IMR-90 (cell line): ENCODE measurements around the gene TCP1. TPM values are rescaled to one million over a fixed set of nuclear protein-coding genes. Genes with fewer than 3 reads are reported as not detected.
"Not testable (repeated sequence)": the region's sequence is repeated elsewhere in the genome, so short reads cannot be mapped to it uniquely, and the experiment has no call there.

ENCODE experiments used
- ATAC-seq: fragments of 200-7000 bp; cut with Tn5 transposase; 2 replicates; pipeline ENCODE4 v1.9.1; 2020; ENCODE audit warnings: low read depth, mild to moderate bottlenecking, moderate library complexity
- BruUV-seq: library from RNA; stranded (reverse); fragments of 400-500 nt; replicated peaks from 2 replicates; lab custom pipeline; 2021; lab: Mats Ljungman, UMichigan
- CTCF ChIA-PET: fragments of 300-600 bp; formaldehyde crosslinking; extraction: SDS; loops from one replicate; lab custom pipeline; 2021; ENCODE audit warnings: antibody characterized with exemption; lab: Yijun Ruan, JAX
- POLR2A ChIA-PET: fragments of 300-600 bp; sonication (Branson Sonifier 250); formaldehyde crosslinking; loops from one replicate; lab custom pipeline; 2022; ENCODE audit warnings: antibody characterized with exemption; ENCODE audit not compliant: unreplicated experiment; lab: Charles Lee
- DNase-seq: peaks from one replicate; pipeline ENCODE4 v3.0.0; 2013
- H2AFZ ChIP-seq: replicated peaks from 2 replicates; pipeline ENCODE3; 2013; ENCODE audit warnings: low read length, mild to moderate bottlenecking; ENCODE audit not compliant: poor library complexity
- H2AK5ac ChIP-seq: 2 replicates; pipeline ENCODE4 v1.6.1; 2013; ENCODE audit warnings: low read depth, low read length, inconsistent platforms
- H2AK9ac ChIP-seq: replicated peaks from 2 replicates; pipeline ENCODE3; 2013; ENCODE audit warnings: mild to moderate bottlenecking, low read depth, low read length, moderate library complexity; ENCODE audit not compliant: poor library complexity
- H2BK120ac ChIP-seq: 2 replicates; pipeline ENCODE4 v1.6.1; 2013; ENCODE audit warnings: low read depth, low read length, inconsistent platforms
- H2BK15ac ChIP-seq: 3 replicates; pipeline ENCODE4 v1.6.1; 2013; ENCODE audit warnings: low read depth, low read length, inconsistent platforms
- H2BK20ac ChIP-seq: 2 replicates; pipeline ENCODE4 v1.6.1; 2013; ENCODE audit warnings: low read depth, mild to moderate bottlenecking, inconsistent platforms, low read length, moderate library complexity
- H2BK5ac ChIP-seq: 2 replicates; pipeline ENCODE4 v1.6.1; 2013; ENCODE audit warnings: mild to moderate bottlenecking, low read depth, low read length, inconsistent platforms; ENCODE audit not compliant: poor library complexity, severe bottlenecking
- H3K14ac ChIP-seq: replicated peaks from 2 replicates; pipeline ENCODE4 v1.6.1; 2013; ENCODE audit warnings: low read depth, low read length, inconsistent platforms
- H3K18ac ChIP-seq: 2 replicates; pipeline ENCODE4 v1.6.1; 2013; ENCODE audit warnings: low read depth, low read length, control low read depth
- H3K23ac ChIP-seq: 2 replicates; pipeline ENCODE4 v1.6.1; 2013; ENCODE audit warnings: low read depth, low read length, inconsistent platforms
- H3K27ac ChIP-seq: 2 replicates; pipeline ENCODE4 v1.5.1; 2013; ENCODE audit warnings: mild to moderate bottlenecking, control low read depth, low read length; ENCODE audit not compliant: insufficient read depth
- H3K27me3 ChIP-seq: 2 replicates; pipeline ENCODE4 v1.6.1; 2013; ENCODE audit warnings: low read length; ENCODE audit not compliant: control insufficient read depth, insufficient read depth
- H3K36me3 ChIP-seq: 2 replicates; pipeline ENCODE4 v1.6.1; 2013; ENCODE audit warnings: low read length, mixed read lengths; ENCODE audit not compliant: control insufficient read depth, insufficient read depth
- H3K4ac ChIP-seq: 2 replicates; pipeline ENCODE4 v1.6.1; 2013; ENCODE audit warnings: low read depth, low read length, inconsistent platforms
- H3K4me1 ChIP-seq: 2 replicates; pipeline ENCODE4 v1.6.1; 2013; ENCODE audit warnings: low read length, mixed read lengths; ENCODE audit not compliant: control insufficient read depth, insufficient read depth
- H3K4me2 ChIP-seq: 2 replicates; pipeline ENCODE4 v1.6.1; 2013; ENCODE audit warnings: low read depth, mild to moderate bottlenecking, control low read depth, low read length, moderate library complexity
- H3K4me3 ChIP-seq: 2 replicates; pipeline ENCODE4 v1.5.1; 2013; ENCODE audit warnings: low read depth, mild to moderate bottlenecking, control low read depth, low read length, moderate library complexity; ENCODE audit not compliant: insufficient read depth
- H3K56ac ChIP-seq: 2 replicates; pipeline ENCODE4 v1.6.1; 2013; ENCODE audit warnings: low read length, inconsistent platforms; ENCODE audit not compliant: insufficient read depth; ENCODE audit errors: extremely low read depth
- H3K79me1 ChIP-seq, 2 experiments: 2 replicates each; pipeline ENCODE4 v1.6.1; 2013; ENCODE audit warnings: low read length in 2 of 2, inconsistent platforms in 1 of 2, low read depth in 1 of 2
- H3K9ac ChIP-seq: 2 replicates; pipeline ENCODE4 v1.6.1; 2013; ENCODE audit warnings: low read depth, low read length, control low read depth
- H3K9me1 ChIP-seq: 2 replicates; pipeline ENCODE4 v1.6.1; 2013; ENCODE audit warnings: low read length, inconsistent platforms; ENCODE audit not compliant: insufficient read depth
- H3K9me3 ChIP-seq: 2 replicates; pipeline ENCODE4 v1.6.1; 2013; ENCODE audit warnings: low read length; ENCODE audit not compliant: control insufficient read depth, insufficient read depth
- H4K20me1 ChIP-seq: 2 replicates; pipeline ENCODE4 v1.6.1; 2013; ENCODE audit warnings: low read length, inconsistent platforms; ENCODE audit not compliant: insufficient read depth
- H4K5ac ChIP-seq: 2 replicates; pipeline ENCODE4 v1.6.1; 2013; ENCODE audit warnings: mild to moderate bottlenecking, low read depth, low read length, control low read depth
- H4K8ac ChIP-seq, 2 experiments: 2 replicates each; pipeline ENCODE4 v1.6.1; 2013; ENCODE audit warnings: low read depth in 2 of 2, low read length in 2 of 2, control low read depth in 1 of 2, inconsistent platforms in 1 of 2
- H4K91ac ChIP-seq: 2 replicates; pipeline ENCODE4 v1.6.1; 2013; ENCODE audit warnings: low read depth, low read length, inconsistent platforms; ENCODE audit not compliant: insufficient read depth
- BHLHE40 ChIP-seq: fragments of 150-350 bp; IDR thresholded peaks from 2 replicates; pipeline ENCODE4 v1.6.1; 2016; ENCODE audit warnings: mild to moderate bottlenecking, low read depth, low read length
- ELK1 ChIP-seq: fragments of 150-350 bp; IDR thresholded peaks from 2 replicates; pipeline ENCODE4 v1.6.1; 2016; ENCODE audit warnings: low read depth, mild to moderate bottlenecking, low read length, moderate library complexity, borderline replicate concordance
- MAFK ChIP-seq: IDR thresholded peaks from 2 replicates; pipeline ENCODE4 v1.6.1; 2012; ENCODE audit warnings: low read depth, low read length, improper control_type of control experiment
- WGBS, 2 experiments: methylation state at CpG; one replicate each; pipeline versions ENCODE4 v1.1.5 to v1.1.7; 2013; ENCODE audit warnings: missing lambda C conversion rate in 2 of 2; ENCODE audit not compliant: insufficient read length in 1 of 2; ENCODE audit errors: extremely low coverage in 2 of 2; 5-methylcytosine and 5-hydroxymethylcytosine counted together
- dilution Hi-C: fragments of 300-500 bp; cut with HindIII; formaldehyde crosslinking; loops from one replicate; pipeline ENCODE4 v1.14.3; 2018; ENCODE audit warnings: low sequenced_read_pairs; ENCODE audit not compliant: unreplicated experiment
- in situ Hi-C: fragments of 300-500 bp; cut with MboI; formaldehyde crosslinking; loops from 3 replicates; pipeline ENCODE4 v1.14.3; 2019; ENCODE audit warnings: low sequenced_read_pairs, inconsistent platforms, mixed read lengths
- intact Hi-C: fragments of 100-400 bp; cut with micrococcal nuclease; formaldehyde crosslinking; loops from 2 replicates; pipeline ENCODE4 v1.10.0; 2022
- polyA plus RNA-seq, 3 experiments: library from polyadenylated mRNA; depleted of rRNA; stranded (reverse); fragments of >200 nt; gene quantifications; 2 replicates each; pipeline ENCODE4 v1.2.3, GENCODE V29; 2012; ENCODE audit warnings: low replicate concordance in 1 of 3
- total RNA-seq: library from RNA; depleted of rRNA; stranded (reverse); fragments of >200 nt; gene quantifications from 2 replicates; pipeline ENCODE4 v1.2.3, GENCODE V29; 2012

Gene TCP1
- total and polyA plus RNA-seq, 2 of the 4 experiments (the other 2 are of a cell fraction) = 119 to 576 TPM

GRCh38 chr6:159817951-159818739 lies 28.7 kb upstream of the TCP1 start:
- peaks cover 30% of the 10 kb centered on the region for H3K27me3 ChIP-seq
- H2BK15ac ChIP-seq = no peak overlapping the region
- H4K5ac ChIP-seq = no peak overlapping the region
- H3K56ac ChIP-seq = no peak overlapping the region
- no TSS peak for BruUV-seq
- no peak for DNase-seq
- H2BK20ac ChIP-seq = no peak overlapping the region
- no peak overlapping the region for H4K91ac ChIP-seq
- no peaks in the 10 kb centered on the region; the same call in 1 of the 2 replicates for H3K9me1 ChIP-seq
- intact Hi-C loops = no loop called here
- H2BK5ac ChIP-seq = no peak overlapping the region
- H2AFZ ChIP-seq = no peak overlapping the region
- no peak overlapping the region for H3K4me3 ChIP-seq
- ATAC-seq = no peak
- H3K36me3 ChIP-seq = no peaks in the 10 kb centered on the region
- no peak overlapping the region for H4K8ac ChIP-seq
- dilution Hi-C loops = no loop called here
- no peak overlapping the region for H2AK9ac ChIP-seq
- ChIA-PET CTCF (no interaction called here), POLR2A (no interaction called here)
- no peaks in the 10 kb centered on the region for H3K9me3 ChIP-seq
- no peak overlapping the region for H2BK120ac ChIP-seq
- in situ Hi-C loops = loop anchor here (25.0 kb wide), 1 partner anchor 631 kb away; no protein-coding TSS in a partner anchor
- 94% methylated on average over 6 of the region's 23 CpGs; no CpG with 5 or more reads in 1 of the 2 experiments for WGBS, 2 experiments
- no peak overlapping the region for H3K18ac ChIP-seq
- TF ChIP-seq MAFK (no peak), ELK1 (no peak), BHLHE40 (no peak)
- H3K9ac ChIP-seq = no peak overlapping the region
- H2AK5ac ChIP-seq = no peak overlapping the region
- H3K14ac ChIP-seq = no peak overlapping the region
- H3K23ac ChIP-seq = no peak overlapping the region
- H3K4ac ChIP-seq = no peak overlapping the region
- no peaks in the 10 kb centered on the region for H4K20me1 ChIP-seq
- no peaks in the 10 kb centered on the region for H3K79me1 ChIP-seq
- peaks cover 2% of the 10 kb centered on the region; the same call in 1 of the 2 replicates for H3K4me1 ChIP-seq
- no peak overlapping the region for H3K27ac ChIP-seq
- no peak overlapping the region for H3K4me2 ChIP-seq

- H3K23ac ChIP-seq, H2BK20ac ChIP-seq, H3K9me3 ChIP-seq, H4K5ac ChIP-seq, H2BK15ac ChIP-seq, H3K4ac ChIP-seq, H3K4me1 ChIP-seq, BruUV-seq, H3K14ac ChIP-seq, H4K8ac ChIP-seq, POLR2A ChIA-PET, H4K20me1 ChIP-seq, H3K9ac ChIP-seq, H3K4me3 ChIP-seq, dilution Hi-C loops, H3K79me1 ChIP-seq, H2AFZ ChIP-seq, H3K18ac ChIP-seq, H2AK9ac ChIP-seq, H3K27ac ChIP-seq, H2BK120ac ChIP-seq, CTCF ChIA-PET, H3K4me2 ChIP-seq, ATAC-seq, H3K36me3 ChIP-seq, H4K91ac ChIP-seq, H3K56ac ChIP-seq, H2AK5ac ChIP-seq, H3K9me1 ChIP-seq, H2BK5ac ChIP-seq, intact Hi-C loops, DNase-seq: not testable (repeated sequence)
- WGBS, 2 experiments = no CpG with 5 or more reads among the region's 3 CpGs
- in situ Hi-C loops = loop anchor here (25.0 kb wide), 1 partner anchor 629 kb away; no protein-coding TSS in a partner anchor
- H3K27me3 ChIP-seq = peaks cover 30% of the 10 kb centered on the region
Measured at GRCh38 chr6:159816775-159817174, 27.4 kb upstream of the TCP1 start.
